ENCODE data around the gene ASB7.

- TF ChIP-seq CTCF (IDR thresholded peaks at IDR 0.05) (no peak), EZH2phosphoT487 (IDR thresholded peaks at IDR 0.05) (no peak), EZH2 (IDR thresholded peaks at IDR 0.05) (no peak)
Measured at GRCh38 chr15:100642950-100643338, 40.6 kb downstream of the ASB7 start.
